Endothelial cell of umbilical vein (primary cell): ENCODE measurements around the gene IFT52. TPM values are rescaled to one million over a fixed set of nuclear protein-coding genes. Genes with fewer than 3 reads are reported as not detected.

Experiments
- BruUV-seq: library from RNA; stranded (reverse); fragments of 400-500 nt; replicated peaks from 2 replicates; lab custom pipeline; 2021; lab: Mats Ljungman, UMichigan
- CTCF ChIA-PET: fragments of 300-600, 350-600 bp; sonication (Branson Sonifier 250); formaldehyde crosslinking; loops from one replicate; lab custom pipeline; 2021; ENCODE audit warnings: antibody characterized with exemption, inconsistent platforms; lab: Charles Lee
- POLR2A ChIA-PET: fragments of 300-600, 350-600 bp; sonication (Branson Sonifier 250); formaldehyde crosslinking; loops from one replicate; lab custom pipeline; 2021; ENCODE audit warnings: antibody characterized with exemption, inconsistent platforms; lab: Charles Lee
- DNase-seq: peaks from one replicate; pipeline ENCODE4 v3.0.0-alpha.2; 2011; ENCODE audit warnings: low read depth, low spot score
- FAIRE-seq: peaks from 2 replicates; lab custom pipeline; 2011; peaks lifted over from hg19 to GRCh38; lab: Jason Lieb, UNC
- H2AFZ ChIP-seq: 2 replicates; pipeline ENCODE4 v1.6.0; 2012; ENCODE audit warnings: low read depth, low read length, control low read depth, inconsistent platforms
- H3K27ac ChIP-seq: 2 replicates; pipeline ENCODE4 v1.5.1; 2011; ENCODE audit warnings: low read depth, mild to moderate bottlenecking, control low read depth, low read length, moderate library complexity; ENCODE audit not compliant: insufficient read depth
- H3K27me3 ChIP-seq, 2 experiments: 2 replicates each; pipeline versions ENCODE4 v1.6.0 to v1.6.1; 2011; ENCODE audit warnings: low read length in 2 of 2, mixed read lengths in 1 of 2; ENCODE audit not compliant: control insufficient read depth in 2 of 2, insufficient read depth in 2 of 2
- H3K36me3 ChIP-seq, 2 experiments: 2 replicates in 1 of 2; 3 replicates in 1 of 2; pipeline ENCODE4 v1.5.1; 2011; ENCODE audit warnings: low read length in 2 of 2, mild to moderate bottlenecking in 1 of 2, moderate library complexity in 1 of 2; ENCODE audit not compliant: control insufficient read depth in 2 of 2, insufficient read depth in 2 of 2; ENCODE audit errors: extremely low read depth in 1 of 2
- H3K4me1 ChIP-seq: 3 replicates; pipeline ENCODE4 v1.5.1; 2011; ENCODE audit warnings: mild to moderate bottlenecking, low read length; ENCODE audit not compliant: control insufficient read depth, insufficient read depth; ENCODE audit errors: extremely low read depth
- H3K4me2 ChIP-seq: 2 replicates; pipeline ENCODE4 v1.6.1; 2011; ENCODE audit warnings: low read length, control low read depth, mixed read lengths; ENCODE audit not compliant: insufficient read depth
- H3K4me3 ChIP-seq, 3 experiments: fragments of 200-600 bp in 1 of 3; sonication (generic), shearing (Covaris generic) in 1 of 3; replicated peaks in 1 of 3; 2 replicates each; pipeline ENCODE4 v1.5.1; 2011 to 2016; ENCODE audit warnings: control low read depth in 3 of 3, low read length in 3 of 3, mild to moderate bottlenecking in 2 of 3, inconsistent platforms in 1 of 3, low read depth in 1 of 3, moderate library complexity in 1 of 3; ENCODE audit not compliant: insufficient read depth in 1 of 3
- H3K79me2 ChIP-seq: 2 replicates; pipeline ENCODE4 v1.6.0; 2012; ENCODE audit warnings: low read length, inconsistent platforms; ENCODE audit not compliant: control insufficient read depth, insufficient read depth
- H3K9ac ChIP-seq: replicated peaks from 2 replicates; pipeline ENCODE3; 2011; ENCODE audit warnings: low read length, control low read depth; ENCODE audit not compliant: insufficient read depth; ENCODE audit errors: extremely low read depth
- H3K9me1 ChIP-seq: replicated peaks from 3 replicates; pipeline ENCODE4 v1.6.0; 2011; ENCODE audit warnings: mild to moderate bottlenecking, low read length; ENCODE audit not compliant: control insufficient read depth, insufficient read depth; ENCODE audit errors: extremely low read depth
- H3K9me3 ChIP-seq: replicated peaks from 2 replicates; pipeline ENCODE4 v1.5.1; 2012; ENCODE audit warnings: low read length, inconsistent platforms; ENCODE audit not compliant: control insufficient read depth, insufficient read depth
- H4K20me1 ChIP-seq: replicated peaks from 2 replicates; pipeline ENCODE3; 2011; ENCODE audit warnings: mild to moderate bottlenecking, low read length; ENCODE audit not compliant: control insufficient read depth, insufficient read depth; ENCODE audit errors: extremely low read depth
- CTCF ChIP-seq, 2 donors: IDR thresholded peaks; 1 replicate in 1 of 2; 2 replicates in 1 of 2; pipeline ENCODE4 v1.5.1; 2011; ENCODE audit warnings: low read length in 2 of 2, mild to moderate bottlenecking in 2 of 2, moderate library complexity in 2 of 2, control low read depth in 1 of 2, inconsistent platforms in 1 of 2, low read depth in 1 of 2; ENCODE audit not compliant: insufficient read depth in 1 of 2; ENCODE audit errors: extremely low read depth in 1 of 2
- EZH2 ChIP-seq: IDR thresholded peaks from 2 replicates; pipeline ENCODE4 v1.6.1; 2012; ENCODE audit warnings: borderline replicate concordance, low read depth, mild to moderate bottlenecking, moderate library complexity, low read length, inconsistent platforms; ENCODE audit not compliant: severe bottlenecking
- FOS ChIP-seq: IDR thresholded peaks from 2 replicates; pipeline ENCODE4 v1.6.1; 2011; ENCODE audit warnings: mild to moderate bottlenecking, low read length, moderate library complexity, borderline replicate concordance; ENCODE audit not compliant: insufficient read depth
- GATA2 ChIP-seq: IDR thresholded peaks from 2 replicates; pipeline ENCODE4 v1.7.0; 2011; ENCODE audit warnings: low read depth, mild to moderate bottlenecking, moderate library complexity, mixed read lengths, low read length; ENCODE audit not compliant: insufficient read length, insufficient read depth
- JUN ChIP-seq: IDR thresholded peaks from 2 replicates; pipeline ENCODE4 v1.6.1; 2011; ENCODE audit warnings: borderline replicate concordance, low read depth; ENCODE audit not compliant: insufficient read length, insufficient read depth
- MYC ChIP-seq: IDR thresholded peaks from one replicate; pipeline ENCODE4 v1.6.1; 2011; ENCODE audit warnings: mild to moderate bottlenecking, low read depth, low read length
- POLR2A ChIP-seq: IDR thresholded peaks from 2 replicates; pipeline ENCODE4 v1.6.1; 2012; ENCODE audit warnings: low read depth, mild to moderate bottlenecking, control low read depth, low read length
- POLR2AphosphoS5 ChIP-seq: IDR thresholded peaks from 2 replicates; pipeline ENCODE4 v1.6.1; 2012; ENCODE audit warnings: low read depth, mild to moderate bottlenecking, control low read depth, low read length, moderate library complexity; ENCODE audit not compliant: insufficient read depth
- dilution Hi-C: fragments of 300-500 bp; cut with MboI; formaldehyde crosslinking; loops from one replicate; pipeline ENCODE4 v1.15.0; 2019; ENCODE audit warnings: low sequenced_read_pairs; ENCODE audit not compliant: extremely low pct_ligation_motif_present
- intact Hi-C: fragments of 100-400 bp; cut with micrococcal nuclease; formaldehyde crosslinking; loops from one replicate; pipeline ENCODE4 v1.10.0; 2022
- polyA plus RNA-seq, 4 experiments: library from polyadenylated mRNA; depleted of rRNA in 3 of 4; stranded (reverse) in 3 of 4; unstranded in 1 of 4; fragments of >200 nt; gene quantifications; 2 replicates each; pipeline versions ENCODE4 v1.2.1 to v1.2.3, GENCODE V29; 2011 to 2012; ENCODE audit warnings: missing spikeins in 1 of 4
- total RNA-seq: library from RNA; stranded (reverse); gene quantifications from 2 replicates; pipeline ENCODE4 v1.2.3, GENCODE V29; 2021
- TF ChIP-seq, protein P1 (sequence below): IDR thresholded peaks from 2 replicates; pipeline ENCODE4 v1.6.1; 2011; ENCODE audit not compliant: insufficient read depth, insufficient read length

IFT52 gene
- total and polyA plus RNA-seq, 2 donors (not counting 3 experiments of a cell fraction or from before 2014, with no cell fraction given) = 30.0 to 33.4 TPM

GRCh38 chr20:43564993-43565757, 25.6 kb upstream of the IFT52 start:
- no peak overlapping the region for H3K4me2 ChIP-seq
- H3K27ac ChIP-seq = no peak overlapping the region
- TF ChIP-seq POLR2A = no peak
- no peak for TF ChIP-seq MYC
- TF ChIP-seq FOS = no peak
- TF ChIP-seq, protein P1, sequence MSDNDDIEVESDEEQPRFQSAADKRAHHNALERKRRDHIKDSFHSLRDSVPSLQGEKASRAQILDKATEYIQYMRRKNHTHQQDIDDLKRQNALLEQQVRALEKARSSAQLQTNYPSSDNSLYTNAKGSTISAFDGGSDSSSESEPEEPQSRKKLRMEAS = no peak
- no peak for TF ChIP-seq JUN
- TF ChIP-seq CTCF (IDR thresholded peaks at IDR 0.05; ENCODE audit: extremely low read depth in 1 of 2, insufficient read depth in 1 of 2, low read depth in 1 of 2, low read length in 2 of 2) = no peak
- TF ChIP-seq POLR2AphosphoS5 = no peak
- no peak for TF ChIP-seq GATA2
- TF ChIP-seq EZH2 = no peak
- FAIRE-seq (no peak), DNase-seq (no peak)
- H3K9me3 ChIP-seq = no peaks in the 10 kb centered on the region
- no TSS peak for BruUV-seq
- H2AFZ ChIP-seq = no peak overlapping the region
- ChIA-PET POLR2A (no interaction called here), CTCF (no interaction called here)
- H3K79me2 ChIP-seq = no peaks in the 10 kb centered on the region
- dilution Hi-C loops = no loop called here
- no peaks in the 10 kb centered on the region for H3K27me3 ChIP-seq
- no peaks in the 10 kb centered on the region for H3K9me1 ChIP-seq
- H3K36me3 ChIP-seq = no peaks in the 10 kb centered on the region
- H3K4me1 ChIP-seq = no peaks in the 10 kb centered on the region
- no peaks in the 10 kb centered on the region for H4K20me1 ChIP-seq
- no peak overlapping the region for H3K4me3 ChIP-seq
- H3K9ac ChIP-seq = no peak overlapping the region
- intact Hi-C loops = no loop called here
